GM18517 (cell line): ENCODE results near the gene CPA2.
"Not testable (repeated sequence)": the region's sequence is repeated elsewhere in the genome, so short reads cannot be mapped to it uniquely, and the experiment has no call there.

Source experiments
- ATAC-seq: cut with Tn5 transposase; IDR thresholded peaks from one replicate; pipeline ENCODE4 v1.9.1; 2021; ENCODE audit warnings: mild to moderate bottlenecking, moderate library complexity; ENCODE audit not compliant: unreplicated experiment

Gene CPA2

GRCh38 chr7:130304878-130305277 is 38.2 kb downstream of the CPA2 start:
- no peak for ATAC-seq

GRCh38 chr7:130305433-130306042 is 38.9 kb downstream of the CPA2 start:
- no peak for ATAC-seq

- no peak for ATAC-seq
These were observed 43.3 kb downstream of the CPA2 start for GRCh38 chr7:130309986-130310385.

GRCh38 chr7:130314305-130314704 is 47.6 kb downstream of the CPA2 start:
- no peak for ATAC-seq

GRCh38 chr7:130319541-130319940 is 52.9 kb downstream of the CPA2 start:
- no peak for ATAC-seq

DNA sequence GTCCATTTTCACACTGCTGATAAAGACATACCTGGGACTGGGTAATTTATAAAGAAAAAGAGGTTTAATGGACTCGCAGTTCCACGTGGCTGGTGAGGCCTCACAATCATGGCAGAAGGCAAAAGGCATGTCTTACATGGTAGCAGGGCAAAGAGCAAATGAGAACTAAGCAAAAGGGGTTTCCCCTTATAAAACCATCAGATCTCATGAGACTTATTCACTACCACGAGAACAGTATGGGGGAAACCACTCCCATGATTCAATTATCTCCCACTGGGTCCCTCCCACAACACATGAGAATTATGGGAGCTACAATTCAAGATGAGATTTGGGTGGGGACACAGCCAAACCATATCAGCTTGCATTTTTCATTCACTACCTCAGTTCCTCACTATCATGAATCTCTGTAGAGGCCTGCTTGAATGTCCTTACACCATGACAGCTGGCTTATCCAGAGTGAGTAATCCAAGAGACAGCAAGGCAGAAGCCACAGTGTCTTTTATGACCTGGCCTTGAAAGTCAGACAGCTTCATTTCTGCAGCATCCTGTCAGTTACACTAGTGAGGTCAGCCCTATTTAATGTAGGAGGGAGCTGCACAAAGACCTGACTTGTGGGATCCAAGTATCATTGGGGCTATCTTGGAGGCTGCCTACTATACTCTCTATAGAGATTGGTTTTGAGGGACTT is 55.0 kb downstream of the CPA2 start:
- not testable (repeated sequence) for ATAC-seq

GRCh38 chr7:130322615-130323014 is 56.0 kb downstream of the CPA2 start:
- no peak for ATAC-seq

DNA sequence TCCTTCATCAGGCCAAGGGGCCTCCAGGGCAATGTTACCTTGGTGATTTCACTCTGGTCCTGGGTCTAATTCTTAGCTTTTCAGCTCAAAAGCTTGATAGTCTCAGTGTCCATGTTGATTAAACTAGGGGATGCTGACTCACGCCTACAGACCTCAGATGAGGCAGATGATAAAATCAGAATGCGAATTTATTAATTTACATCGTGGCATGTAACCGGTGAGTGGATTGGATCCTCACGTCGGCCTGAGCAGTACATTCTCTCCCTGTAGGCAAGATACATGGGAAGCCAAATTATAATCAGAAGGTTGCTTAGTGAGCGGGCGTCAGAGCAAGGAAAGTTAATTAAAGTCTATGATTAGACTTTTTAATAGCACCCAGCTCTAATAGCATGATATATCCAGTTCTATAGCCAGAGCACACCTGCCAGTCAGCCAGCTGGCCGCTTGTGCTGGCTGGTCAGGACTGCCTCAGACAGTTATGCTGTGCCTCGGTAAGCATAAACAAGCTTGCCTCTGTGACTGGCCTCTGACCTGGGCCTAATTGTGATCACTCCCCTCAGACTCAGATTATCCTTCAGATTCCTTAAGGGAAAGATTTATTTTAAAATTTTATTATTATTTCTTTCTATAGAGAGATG is 57.8 kb downstream of the CPA2 start:
- ATAC-seq = no peak

DNA sequence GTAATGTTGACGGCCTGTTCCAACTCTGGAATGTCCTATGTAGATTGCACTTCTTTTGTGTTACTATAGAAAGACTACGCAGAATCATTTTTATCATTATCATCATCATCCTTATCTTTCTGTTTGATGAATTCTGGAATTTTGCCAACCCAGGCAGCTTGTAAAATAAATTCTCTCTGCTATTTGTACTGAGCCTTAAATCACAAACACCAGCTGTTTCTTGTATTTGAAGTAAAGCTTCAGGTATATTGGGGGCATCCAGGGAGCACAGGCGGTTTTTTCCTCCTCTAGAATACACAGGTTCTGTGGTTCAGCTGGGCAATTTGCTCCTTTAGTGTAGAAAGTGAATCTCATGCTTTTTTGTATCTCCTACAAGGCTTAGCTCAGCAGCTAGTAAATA is 63.0 kb downstream of the CPA2 start:
- no peak for ATAC-seq

DNA sequence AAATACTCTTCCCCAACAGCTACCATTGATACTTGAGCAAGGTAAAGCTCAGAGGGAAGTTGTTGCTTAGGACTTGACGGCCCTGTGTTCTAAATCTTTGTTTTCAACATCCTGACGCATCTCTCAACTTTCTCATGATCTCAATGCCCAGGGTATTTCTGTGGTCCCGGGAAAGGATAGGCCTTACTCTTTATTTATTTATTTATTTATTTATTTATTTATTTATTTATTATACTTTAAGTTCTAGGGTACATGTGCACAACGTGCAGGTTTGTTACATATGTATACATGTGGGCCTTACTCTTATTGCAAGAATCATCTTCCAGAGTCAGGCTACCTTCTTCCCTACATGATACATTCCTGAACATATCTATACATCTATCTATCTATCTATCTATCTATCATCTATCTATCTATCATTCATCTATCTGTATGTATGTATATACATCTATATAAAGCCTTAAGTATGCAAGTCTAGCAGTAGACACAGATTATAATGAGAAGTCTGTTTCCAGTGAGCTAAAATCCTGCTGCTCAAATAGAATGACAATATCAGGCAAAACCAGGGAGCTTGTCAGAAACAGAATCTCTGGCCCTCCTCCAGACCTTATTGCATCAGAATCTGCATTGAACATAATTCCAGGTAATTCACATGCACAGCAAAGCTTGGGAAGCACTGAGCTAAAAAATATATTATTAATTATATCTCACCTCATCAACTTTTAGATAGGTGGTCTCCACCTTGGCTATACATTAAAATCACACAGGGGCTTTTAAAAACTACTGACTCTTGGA is 65.8 kb downstream of the CPA2 start:
- no peak for ATAC-seq

- ATAC-seq = no peak
These were observed 67.2 kb downstream of the CPA2 start for GRCh38 chr7:130333832-130334231.

DNA sequence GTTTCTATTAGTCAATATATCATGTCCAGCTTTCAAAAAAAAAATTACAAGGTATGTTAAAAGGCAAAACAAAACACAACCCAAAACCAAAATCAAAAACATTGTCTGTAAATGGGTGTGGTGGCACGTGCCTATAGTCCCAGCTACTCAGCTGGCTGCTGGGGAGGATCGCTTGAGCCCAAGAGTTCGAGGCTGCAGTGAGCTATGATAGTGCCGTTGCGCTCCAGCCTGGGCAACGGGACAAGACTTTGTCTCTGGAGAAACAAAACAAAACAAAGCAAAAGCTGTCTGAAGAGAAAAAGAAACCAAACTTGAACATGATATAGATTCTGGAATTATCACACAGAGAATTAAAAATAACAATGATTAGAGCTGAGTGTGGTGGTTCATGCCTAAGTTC is 67.6 kb downstream of the CPA2 start:
- ATAC-seq = no peak

- ATAC-seq = no peak
These were observed 70.8 kb downstream of the CPA2 start for GRCh38 chr7:130337410-130337971.

DNA sequence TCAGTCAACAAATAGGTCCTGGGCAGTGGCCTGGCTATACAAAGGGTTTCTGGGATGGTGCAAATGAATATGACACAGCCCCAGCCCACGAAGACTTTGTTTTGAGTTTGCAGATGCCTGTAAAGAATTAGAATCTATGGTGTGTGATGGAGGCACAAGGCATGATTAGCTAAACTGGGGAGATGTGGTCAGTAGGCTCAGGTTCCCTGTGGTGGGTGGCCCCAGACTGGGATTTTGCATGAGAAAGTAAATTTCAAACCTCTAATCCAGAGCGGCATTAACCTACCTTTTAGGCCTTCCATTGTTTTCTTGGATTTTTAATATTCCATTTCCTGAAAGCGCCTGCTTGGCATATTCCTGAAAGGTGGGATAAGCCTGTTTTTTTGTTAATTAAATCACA is 71.6 kb downstream of the CPA2 start:
- no peak for ATAC-seq
